Osteocyte (in vitro differentiated cells): ENCODE results near the gene TMPRSS9. TPM values are rescaled to one million over a fixed set of nuclear protein-coding genes. Genes with fewer than 3 reads are reported as not detected.

ENCODE experiments used
- DNase-seq: peaks from one replicate; pipeline ENCODE4 v3.0.0; 2021; ENCODE audit warnings: mixed read lengths; ENCODE audit not compliant: unreplicated experiment; ENCODE audit errors: extremely low spot score
- H3K27ac Mint-ChIP-seq: one replicate; pipeline ENCODE4 v1.8.0; 2021; ENCODE audit warnings: mild to moderate bottlenecking, mixed read lengths; ENCODE audit not compliant: unreplicated experiment
- H3K27me3 Mint-ChIP-seq: one replicate; pipeline ENCODE4 v1.8.0; 2021; ENCODE audit warnings: mixed read lengths; ENCODE audit not compliant: unreplicated experiment
- H3K36me3 Mint-ChIP-seq: one replicate; pipeline ENCODE4 v1.8.0; 2021; ENCODE audit warnings: mixed read lengths; ENCODE audit not compliant: unreplicated experiment
- H3K4me1 Mint-ChIP-seq: one replicate; pipeline ENCODE4 v1.8.0; 2021; ENCODE audit warnings: mixed read lengths; ENCODE audit not compliant: unreplicated experiment
- H3K4me3 Mint-ChIP-seq: one replicate; pipeline ENCODE4 v1.8.0; 2021; ENCODE audit warnings: mild to moderate bottlenecking, moderate library complexity, mixed read lengths; ENCODE audit not compliant: unreplicated experiment
- H3K9me3 Mint-ChIP-seq: one replicate; pipeline ENCODE4 v1.8.0; 2021; ENCODE audit warnings: mixed read lengths; ENCODE audit not compliant: unreplicated experiment
- CTCF ChIP-seq: fragments of 200-600 bp; sonication (generic); IDR thresholded peaks from 2 replicates; pipeline ENCODE4 v1.5.0; 2021; ENCODE audit warnings: antibody characterized with exemption, mild to moderate bottlenecking, moderate library complexity
- total RNA-seq: library from RNA; stranded (reverse); gene quantifications from 2 replicates; pipeline ENCODE4 v1.2.1, GENCODE V29; 2021

Gene TMPRSS9
- total RNA-seq, 1 donor from 2014 or later = 0.08 TPM

GRCh38 chr19:2338751-2339643, 21.1 kb upstream of the TMPRSS9 start:
- H3K27me3 Mint-ChIP-seq = no peaks in the 10 kb centered on the region
- H3K27ac Mint-ChIP-seq = no peak overlapping the region
- H3K4me3 Mint-ChIP-seq = no peak overlapping the region
- peaks cover 6% of the 10 kb centered on the region for H3K4me1 Mint-ChIP-seq
- DNase-seq = no peak
- H3K36me3 Mint-ChIP-seq = no peaks in the 10 kb centered on the region
- no peak for TF ChIP-seq CTCF
- H3K9me3 Mint-ChIP-seq = no peaks in the 10 kb centered on the region

GRCh38 chr19:2339644-2340310, 20.3 kb upstream of the TMPRSS9 start:
- Mint-ChIP-seq H3K4me3 (no peak overlapping the region), H3K27me3 (no peaks in the 10 kb centered on the region), H3K9me3 (no peaks in the 10 kb centered on the region), H3K36me3 (peaks cover 2% of the 10 kb centered on the region), H3K27ac (no peak overlapping the region), H3K4me1 (peaks cover 6% of the 10 kb centered on the region)
- no peak for DNase-seq
- TF ChIP-seq CTCF = no peak

GRCh38 chr19:2340496-2341243, 19.4 kb upstream of the TMPRSS9 start:
- H3K27ac Mint-ChIP-seq = no peak overlapping the region
- no peaks in the 10 kb centered on the region for H3K27me3 Mint-ChIP-seq
- TF ChIP-seq CTCF = no peak
- H3K4me3 Mint-ChIP-seq = no peak overlapping the region
- peaks cover 6% of the 10 kb centered on the region for H3K4me1 Mint-ChIP-seq
- no peak for DNase-seq
- H3K9me3 Mint-ChIP-seq = no peaks in the 10 kb centered on the region
- peaks cover 3% of the 10 kb centered on the region for H3K36me3 Mint-ChIP-seq

- Mint-ChIP-seq H3K27ac (no peak overlapping the region), H3K36me3 (peaks cover 5% of the 10 kb centered on the region), H3K4me1 (peaks cover 6% of the 10 kb centered on the region), H3K9me3 (no peaks in the 10 kb centered on the region), H3K4me3 (no peak overlapping the region), H3K27me3 (no peaks in the 10 kb centered on the region)
- no peak for TF ChIP-seq CTCF
- DNase-seq = no peak
Observed at GRCh38 chr19:2341244-2341751, 18.8 kb upstream of the TMPRSS9 start.
